ENCODE measurements around the gene MUC13.

Gene MUC13

DNA sequence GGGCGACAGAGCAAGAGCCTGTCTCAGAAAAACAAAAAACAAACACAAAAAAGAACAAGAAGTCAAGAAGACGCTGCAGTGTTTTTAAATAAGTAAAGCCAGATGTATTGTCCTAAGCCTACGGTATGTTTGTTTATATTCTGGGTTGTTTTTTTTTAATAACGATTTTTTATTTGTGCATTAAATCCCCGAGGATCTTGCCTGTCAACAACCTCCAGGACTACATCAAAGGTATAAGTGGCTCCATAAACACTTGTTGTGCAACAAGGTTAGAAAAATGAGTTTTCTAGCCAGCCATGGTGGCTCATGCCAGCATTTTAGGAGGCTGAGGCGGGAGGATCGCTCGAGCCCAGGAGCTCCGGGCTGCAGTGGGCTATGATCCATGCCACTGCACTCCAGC, 73.5 kb downstream of the MUC13 start:
- Histone ChIP-seq H3K4me1 (no peaks in the 10 kb centered on the region), H3K4me3 (no peak overlapping the region), H3K27me3 (ENCODE audit: low read depth) (no peaks in the 10 kb centered on the region), H3K36me3 (replicated peaks) (no peaks in the 10 kb centered on the region), H3K9me3 (no peaks in the 10 kb centered on the region)
- DNase-seq (ENCODE audit: low spot score in 2 of 2), result no peak
- in situ Hi-C loops (cut with MboI; ENCODE audit: low sequenced_read_pairs), result no loop called here

DNA sequence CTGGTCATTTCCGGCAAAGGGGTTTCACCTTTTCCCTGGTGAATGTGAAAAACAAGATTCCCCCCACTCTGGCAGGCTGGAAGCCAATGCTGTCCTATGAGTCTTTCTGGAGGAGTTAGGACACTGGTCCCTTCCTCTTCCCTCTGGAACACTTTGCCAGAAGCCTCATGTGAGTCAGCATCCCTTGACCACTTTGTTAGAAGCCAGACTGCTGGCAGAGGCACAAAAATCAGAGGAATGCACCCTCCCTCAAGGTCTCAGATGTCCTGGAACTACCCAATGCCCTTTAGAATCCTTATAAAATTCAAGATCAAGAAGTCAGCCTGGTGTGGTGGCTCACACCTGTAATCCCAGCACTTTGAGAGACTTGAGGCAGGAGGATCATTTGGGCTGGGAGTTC, 74.0 kb downstream of the MUC13 start:
- in situ Hi-C loops (cut with MboI; ENCODE audit: low sequenced_read_pairs), result no loop called here
- no peak for DNase-seq (ENCODE audit: low spot score in 2 of 2)
- Histone ChIP-seq H3K36me3 (replicated peaks) (no peaks in the 10 kb centered on the region), H3K4me1 (no peaks in the 10 kb centered on the region), H3K4me3 (no peak overlapping the region), H3K27me3 (ENCODE audit: low read depth) (no peaks in the 10 kb centered on the region), H3K9me3 (no peaks in the 10 kb centered on the region)

DNA sequence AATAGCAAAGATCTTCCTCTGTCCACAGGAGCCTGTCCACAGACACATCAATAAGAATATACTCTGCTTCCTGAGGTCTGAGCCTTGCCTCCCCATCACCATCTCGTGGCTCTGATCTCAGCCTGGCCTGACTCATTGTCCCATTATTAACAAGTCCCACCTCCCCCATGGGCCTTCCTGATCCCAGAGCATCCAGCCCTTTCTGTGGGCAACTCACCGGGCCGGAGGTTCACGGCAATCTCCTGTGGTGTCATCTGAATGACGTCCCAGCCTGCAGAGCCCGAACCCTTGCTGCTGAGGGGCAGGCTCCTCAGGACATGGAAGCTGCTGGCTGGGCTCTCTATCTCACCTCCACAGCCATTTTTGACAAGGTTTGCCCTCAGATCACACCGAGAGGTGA, 75.5 kb downstream of the MUC13 start:
- H3K9me3 ChIP-seq, result no peaks in the 10 kb centered on the region
- no peaks in the 10 kb centered on the region for H3K4me1 ChIP-seq
- in situ Hi-C loops (cut with MboI; ENCODE audit: low sequenced_read_pairs), result no loop called here
- H3K27me3 ChIP-seq (ENCODE audit: low read depth), result no peaks in the 10 kb centered on the region
- 0 out of 2 replicates have a peak, but pooled peaks cover 3% of the 10 kb centered on the region for H3K36me3 ChIP-seq (replicated peaks)
- no peak for DNase-seq (ENCODE audit: low spot score in 2 of 2)
- H3K4me3 ChIP-seq, result no peak overlapping the region

DNA sequence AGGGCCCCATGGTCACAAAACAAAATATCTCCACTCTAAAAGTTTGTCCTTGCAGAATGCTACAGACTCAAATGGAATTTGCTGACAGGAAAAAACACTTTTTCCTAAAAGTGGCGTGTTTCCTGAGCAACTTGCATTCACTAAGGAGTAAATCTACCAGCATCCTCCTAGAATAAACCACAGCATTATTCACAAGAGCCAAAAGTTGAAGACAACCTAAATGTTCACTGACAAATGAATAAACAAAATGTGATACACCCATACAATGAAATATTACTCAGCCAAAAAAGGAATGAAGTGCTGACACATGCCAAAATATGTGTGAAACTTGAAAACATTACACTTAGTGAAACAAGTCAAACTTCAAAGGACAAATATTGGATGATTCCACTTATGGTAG, 76.3 kb downstream of the MUC13 start:
- Histone ChIP-seq H3K27me3 (ENCODE audit: low read depth) (no peaks in the 10 kb centered on the region), H3K4me3 (no peak overlapping the region), H3K9me3 (no peaks in the 10 kb centered on the region), H3K4me1 (no peaks in the 10 kb centered on the region), H3K36me3 (replicated peaks) (0 out of 2 replicates have a peak, but pooled peaks cover 3% of the 10 kb centered on the region)
- in situ Hi-C loops (cut with MboI; ENCODE audit: low sequenced_read_pairs), result no loop called here
- DNase-seq (ENCODE audit: low spot score in 2 of 2), result no peak

DNA sequence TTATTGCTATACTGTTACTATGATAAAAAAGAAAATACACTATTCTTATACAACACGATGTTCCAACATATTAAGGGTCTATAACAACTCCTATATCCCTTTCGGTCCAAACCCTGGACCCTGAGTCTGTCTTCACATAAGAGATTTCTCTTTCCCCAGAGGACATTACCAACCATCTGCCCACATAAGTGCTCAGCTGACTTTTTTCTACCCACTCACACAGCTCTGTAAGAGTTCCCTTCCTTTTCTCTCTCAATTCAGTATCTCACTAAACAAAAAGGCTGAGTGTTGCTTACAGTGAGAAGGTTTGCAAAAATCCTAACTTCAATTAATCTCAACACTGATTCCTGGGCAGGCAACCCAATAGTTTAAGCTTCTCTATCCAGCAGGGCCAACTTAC, 77.9 kb downstream of the MUC13 start:
- Histone ChIP-seq H3K36me3 (replicated peaks) (0 out of 2 replicates have a peak, but pooled peaks cover 3% of the 10 kb centered on the region), H3K9me3 (no peaks in the 10 kb centered on the region), H3K4me1 (peaks cover under 1% of the 10 kb centered on the region; the same call in 1 of the 2 replicates), H3K4me3 (no peak overlapping the region), H3K27me3 (ENCODE audit: low read depth) (no peaks in the 10 kb centered on the region)
- in situ Hi-C loops (cut with MboI; ENCODE audit: low sequenced_read_pairs), result no loop called here
- no peak for DNase-seq (ENCODE audit: low spot score in 2 of 2)

All from HAP-1 (cell line).